ENCODE measurements around the gene ELAC2. TPM values are rescaled to one million over a fixed set of nuclear protein-coding genes. Genes with fewer than 3 reads are reported as not detected.

The ELAC2 gene
- total RNA-seq, 1 experiment from 2014 or later: 84.5 TPM

- ChIA-PET POLR2A (no interaction called here), RAD21 (ENCODE audit: low non-redundant PET in 1 of 2, low total read pairs in 2 of 2, uncharacterized antibody in 2 of 2, unreplicated experiment in 2 of 2) (no interaction called here), CTCF (no interaction called here)
- intact Hi-C loops (cut with micrococcal nuclease): no loop called here
- H3K4me2 ChIP-seq (ENCODE audit: low read length): no peak overlapping the region
- no peaks in the 10 kb centered on the region for H3K9me3 ChIP-seq (ENCODE audit: control insufficient read depth in 1 of 2, insufficient read depth in 1 of 2, low read depth in 1 of 2, low read length in 2 of 2)
- H3K9me2 ChIP-seq (ENCODE audit: insufficient read depth): no peaks in the 10 kb centered on the region
- no peaks in the 10 kb centered on the region for H4K20me1 ChIP-seq (ENCODE audit: insufficient read depth)
- H2AFZ ChIP-seq (ENCODE audit: low read depth, low read length, poor library complexity, severe bottlenecking): no peak overlapping the region
- no TSS peak for BruUV-seq (replicated peaks)
- H3K79me2 ChIP-seq (ENCODE audit: insufficient read depth, low read length): no peaks in the 10 kb centered on the region
- no peak for TF ChIP-seq MAX (IDR thresholded peaks at IDR 0.05)
- no peak for TF ChIP-seq SIN3A (IDR thresholded peaks at IDR 0.05; ENCODE audit: low read depth)
- TF ChIP-seq FOSL1 (IDR thresholded peaks at IDR 0.05; ENCODE audit: low read depth): no peak
- TF ChIP-seq RAD21 (IDR thresholded peaks at IDR 0.05; ENCODE audit: low read depth): no peak
- no peak for TF ChIP-seq ATF3 (IDR thresholded peaks at IDR 0.05)
- TF ChIP-seq YY1 (IDR thresholded peaks at IDR 0.05; ENCODE audit: extremely low read depth, insufficient replicate concordance, low read depth, low read length): no peak
- TF ChIP-seq EZH2phosphoT487 (IDR thresholded peaks at IDR 0.05; ENCODE audit: borderline replicate concordance): no peak
- no peak for TF ChIP-seq SRF (IDR thresholded peaks at IDR 0.05; ENCODE audit: low read depth)
- TF ChIP-seq REST (IDR thresholded peaks at IDR 0.05; ENCODE audit: low read depth): no peak
- TF ChIP-seq ZFX (IDR thresholded peaks at IDR 0.05): no peak
- TF ChIP-seq CBX3 (IDR thresholded peaks at IDR 0.05; ENCODE audit: low read depth): no peak
- TF ChIP-seq CEBPB (IDR thresholded peaks at IDR 0.05; ENCODE audit: low read depth): no peak
- no peak for TF ChIP-seq ELF1 (IDR thresholded peaks at IDR 0.05; ENCODE audit: borderline replicate concordance, low read depth)
- no peak for TF ChIP-seq ZNF274 (IDR thresholded peaks at IDR 0.05; ENCODE audit: low read depth, low read length)
- TF ChIP-seq POLR2A (IDR thresholded peaks at IDR 0.05; ENCODE audit: borderline replicate concordance, extremely low read depth, insufficient read depth, insufficient read length): no peak
- TF ChIP-seq TCF7L2 (IDR thresholded peaks at IDR 0.05; ENCODE audit: borderline replicate concordance, extremely low read depth, insufficient read depth, insufficient read length): no peak
- no peak for TF ChIP-seq JUND (IDR thresholded peaks at IDR 0.05)
- ATAC-seq (no peak), DNase-seq (ENCODE audit: low read depth, low spot score) (no peak)
- no peak overlapping the region for H3K9ac ChIP-seq (ENCODE audit: low read length)
- H3K4me3 ChIP-seq (replicated peaks in 1 of 2; ENCODE audit: low read depth in 1 of 2, low read length in 2 of 2): no peak overlapping the region
- no peak overlapping the region for H3K27ac ChIP-seq (ENCODE audit: low read depth, low read length)
- no peaks in the 10 kb centered on the region for H3K27me3 ChIP-seq (ENCODE audit: insufficient read depth, low read length)
- H3K36me3 ChIP-seq (ENCODE audit: control insufficient read depth in 1 of 2, insufficient read depth in 2 of 2, low read length in 2 of 2): no peaks in the 10 kb centered on the region
- H3K4me1 ChIP-seq (ENCODE audit: control insufficient read depth in 1 of 2, insufficient read depth in 2 of 2, low read length in 2 of 2): no peaks in the 10 kb centered on the region
Observed at GRCh38 chr17:12967962-12968361, 49.9 kb downstream of the ELAC2 start.

Data from HCT116 (cell line).